HepG2 (cell line): Measurements from ENCODE around the gene NUDT17.

Experiments used
- CEBPB ChIP-seq: IDR thresholded peaks from 2 replicates; pipeline ENCODE4 v1.6.1; 2011; ENCODE audit warnings: low read depth, low read length, improper control_type of control experiment, borderline replicate concordance
- GABPB1 ChIP-seq: IDR thresholded peaks from 2 replicates; pipeline ENCODE4 v1.6.1; 2016; ENCODE audit warnings: mild to moderate bottlenecking, missing genetic modification reagents, moderate library complexity, missing compliant biosample characterization
- KLF13 ChIP-seq: sonication (generic); formaldehyde crosslinking; IDR thresholded peaks from 2 replicates; pipeline ENCODE4 v1.4.0; 2020; ENCODE audit warnings: mild to moderate bottlenecking, missing genetic modification reagents
- MEIS1 ChIP-seq: sonication (generic); formaldehyde crosslinking; IDR thresholded peaks from 2 replicates; pipeline ENCODE4 v1.9.0; 2021; ENCODE audit warnings: mild to moderate bottlenecking, missing genetic modification reagents, moderate library complexity, borderline replicate concordance
- PCBP2 ChIP-seq: fragments of 200-400 bp; formaldehyde crosslinking; optimal IDR thresholded peaks from 2 replicates; pipeline ENCODE3; 2018; ENCODE audit warnings: low read length, low read depth; ENCODE audit not compliant: poor library complexity, severe bottlenecking
- REST ChIP-seq, 2 experiments: IDR thresholded peaks; 2 replicates each; pipeline ENCODE4 v1.6.1; 2011 to 2012; ENCODE audit warnings: low read length in 2 of 2, borderline replicate concordance in 1 of 2, low read depth in 1 of 2, mild to moderate bottlenecking in 1 of 2, moderate library complexity in 1 of 2
- TCF7 ChIP-seq: sonication (generic); IDR thresholded peaks from 2 replicates; pipeline ENCODE4 v1.6.1; 2016; ENCODE audit warnings: antibody characterized with exemption, low read depth
- ZKSCAN1 ChIP-seq: fragments of 150-350 bp; IDR thresholded peaks from 2 replicates; pipeline ENCODE4 v1.6.1; 2014; ENCODE audit warnings: low read length
- ZNF282 ChIP-seq: fragments of 450-650 bp; IDR thresholded peaks from 2 replicates; pipeline ENCODE4 v1.6.1; 2018; ENCODE audit not compliant: partially characterized antibody
- ZNF543 ChIP-seq: sonication (generic); formaldehyde crosslinking; IDR thresholded peaks from 2 replicates; pipeline ENCODE4 v1.4.0; 2020; ENCODE audit warnings: mild to moderate bottlenecking, missing genetic modification reagents

- TF ChIP-seq ZNF282, result no peak
- TF ChIP-seq REST (IDR thresholded peaks at IDR 0.05; ENCODE audit: borderline replicate concordance in 1 of 2, low read depth in 1 of 2, low read length in 2 of 2), result no peak
- TF ChIP-seq MEIS1, result no peak
- TF ChIP-seq GABPB1 (CRISPR knock-in tag), result no peak
- no peak for TF ChIP-seq PCBP2
- no peak for TF ChIP-seq ZKSCAN1
- TF ChIP-seq CEBPB, result no peak
- no peak for TF ChIP-seq ZNF543 (CRISPR knock-in tag)
- no peak for TF ChIP-seq TCF7
- TF ChIP-seq KLF13 (CRISPR knock-in tag), result no peak
Measured at GRCh38 chr1:145849356-145850160, 4.1 kb downstream of the NUDT17 start.
